Right lung (tissue), 5 donors: ENCODE data around the gene MFSD1. TPM values are rescaled to one million over a fixed set of nuclear protein-coding genes. Genes with fewer than 3 reads are reported as not detected.

Source experiments
- DNase-seq, 2 donors: peaks; one replicate each; pipeline ENCODE4 v3.0.0-alpha.2; 2013
- polyA plus RNA-seq, 5 donors: library from polyadenylated mRNA; unstranded; fragments of 120-200 nt; gene quantifications; one replicate each; pipeline versions ENCODE4 v1.2.1 to v1.2.3, GENCODE V29; 2013; ENCODE audit warnings: inconsistent platforms in 1 of 5, low replicate concordance in 1 of 5; ENCODE audit not compliant: insufficient read length in 5 of 5, insufficient read depth in 1 of 5

Gene MFSD1
- polyA plus RNA-seq, 5 donors, result 43.7 to 60.1 (median 55.1) TPM

DNA sequence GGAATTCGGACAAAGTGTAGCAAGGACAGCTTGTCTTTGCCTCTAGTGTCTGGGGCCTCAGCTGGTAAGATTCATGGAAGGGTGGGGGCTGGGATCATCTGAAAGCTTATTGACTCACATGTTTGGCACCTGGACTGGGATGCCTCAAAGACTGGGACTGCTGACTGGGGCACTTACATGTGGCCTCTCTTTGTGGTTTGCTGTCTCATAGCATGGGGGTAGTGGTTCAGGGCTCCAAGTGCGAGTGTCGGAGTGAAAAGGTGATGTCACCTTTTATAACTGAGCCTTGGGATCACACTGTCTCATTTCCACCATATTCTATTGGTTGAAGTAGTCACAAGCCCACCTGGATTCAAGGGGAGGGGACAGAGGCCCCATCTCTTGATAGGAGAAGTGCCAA is 6.8 kb downstream of the MFSD1 start:
- DNase-seq, result no peak

DNA sequence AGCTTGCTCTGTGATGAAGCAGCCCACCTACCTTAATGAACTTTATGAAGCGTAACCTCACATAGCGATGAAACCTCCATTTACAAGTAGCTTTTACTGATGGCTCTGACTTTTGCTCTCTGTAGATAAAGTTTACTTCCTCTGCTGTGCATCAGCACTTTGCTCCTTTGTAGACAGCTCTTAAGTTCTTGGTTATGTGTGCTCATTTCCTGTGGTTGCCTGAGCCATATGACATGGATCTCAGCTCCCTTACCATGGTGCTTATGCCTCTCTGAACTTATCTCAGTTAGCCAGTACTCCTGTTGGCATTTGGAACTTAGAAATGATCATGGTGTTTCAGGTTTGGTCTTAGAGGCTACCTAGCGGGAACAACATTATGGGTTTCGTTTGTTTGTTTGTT is 7.8 kb downstream of the MFSD1 start:
- no peak for DNase-seq

DNA sequence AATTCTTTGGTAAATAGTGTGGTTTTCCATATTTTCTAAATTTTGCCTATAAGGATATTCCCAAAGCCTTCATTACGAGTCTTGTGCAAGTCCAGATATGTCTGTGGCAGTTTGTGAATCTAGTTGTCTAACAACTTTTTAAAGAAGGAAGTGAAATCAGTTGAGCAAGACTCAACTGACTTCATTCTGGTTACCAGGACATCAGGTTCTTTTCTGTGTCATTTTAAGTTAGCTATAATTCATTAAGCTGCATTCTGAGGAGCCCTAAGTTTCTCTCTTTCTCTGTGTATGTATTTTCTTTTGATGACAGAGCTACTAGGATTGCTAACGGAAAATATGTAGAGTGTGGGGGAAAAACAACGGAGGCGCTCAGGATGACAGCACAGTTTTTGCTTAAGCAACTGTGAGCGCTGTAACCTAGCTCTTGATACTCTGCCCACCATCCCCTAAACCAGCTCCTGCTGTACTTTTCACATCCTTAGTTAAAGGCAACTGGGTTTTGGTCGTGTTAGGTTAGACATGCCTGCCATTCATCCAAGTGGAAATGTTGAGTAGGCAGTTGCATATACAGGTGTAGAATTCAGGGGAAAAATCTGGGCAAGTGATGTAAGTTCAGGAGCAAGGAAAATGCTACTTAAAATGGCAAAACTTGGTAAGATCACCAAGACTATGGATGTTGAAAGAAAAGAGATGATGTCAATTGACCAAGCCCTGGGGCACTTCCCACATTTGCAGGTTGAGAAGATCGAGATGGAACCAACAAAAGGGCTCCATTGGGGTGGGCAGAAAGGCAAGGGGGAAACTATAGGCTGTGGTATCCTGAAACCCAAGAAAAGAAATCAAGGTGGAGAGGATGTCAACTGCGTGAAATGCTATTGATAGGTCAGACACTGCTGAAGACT is 9.2 kb downstream of the MFSD1 start:
- DNase-seq, result no peak

DNA sequence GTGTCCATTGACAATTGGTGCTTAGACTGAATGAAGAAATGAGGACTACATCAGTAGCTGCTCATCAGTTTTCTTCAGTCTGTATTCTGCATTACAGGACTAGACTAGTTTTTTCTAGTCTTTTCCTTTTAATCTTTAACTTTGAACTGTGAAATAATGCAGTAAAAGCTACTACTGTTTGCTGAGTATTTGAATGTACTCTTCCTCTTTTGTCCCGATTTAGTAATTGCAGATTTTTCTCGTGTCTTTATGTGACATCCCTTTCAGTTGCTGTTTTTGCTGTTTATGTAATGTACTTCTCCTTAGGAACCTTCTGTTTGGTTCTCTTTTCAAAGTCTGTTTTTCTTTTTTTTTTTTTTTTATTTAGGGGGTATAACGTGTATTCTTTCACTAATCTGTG is 17.4 kb downstream of the MFSD1 start:
- DNase-seq, result no peak

DNA sequence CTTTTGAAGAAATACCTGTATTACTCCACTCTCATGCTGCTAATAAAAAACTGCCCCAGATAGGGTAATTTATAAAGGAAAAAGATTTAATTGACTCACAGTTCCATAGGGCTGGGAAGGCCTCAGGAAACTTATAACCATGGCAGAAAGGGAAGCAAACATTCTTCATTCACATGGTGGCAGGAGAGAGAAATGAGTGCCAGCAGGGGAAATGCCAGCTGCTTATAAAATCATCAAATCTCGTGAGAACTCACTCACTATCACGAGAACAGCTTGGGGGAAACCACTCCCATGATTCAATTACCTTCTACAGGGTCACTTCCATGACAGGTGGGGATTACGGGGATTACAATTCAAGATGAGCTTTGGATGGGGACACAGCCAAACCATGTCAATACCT is 18.7 kb downstream of the MFSD1 start:
- no peak for DNase-seq

DNA sequence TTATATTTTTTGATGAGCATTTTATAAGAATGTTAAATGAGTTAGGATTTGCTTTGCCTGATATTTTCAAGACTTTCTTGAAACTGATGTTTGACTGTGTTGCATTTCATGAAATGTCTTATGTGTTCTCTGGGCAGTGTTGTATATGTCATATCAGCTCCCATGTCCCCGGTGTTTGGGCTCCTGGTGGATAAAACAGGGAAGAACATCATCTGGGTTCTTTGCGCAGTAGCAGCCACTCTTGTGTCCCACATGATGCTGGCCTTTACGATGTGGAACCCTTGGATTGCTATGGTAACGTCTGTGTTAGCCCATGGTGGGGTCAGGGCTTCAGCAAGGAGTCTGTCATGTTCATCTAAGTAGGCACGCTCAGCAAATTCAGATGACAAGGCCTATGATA is 20.0 kb downstream of the MFSD1 start:
- DNase-seq, result no peak

DNA sequence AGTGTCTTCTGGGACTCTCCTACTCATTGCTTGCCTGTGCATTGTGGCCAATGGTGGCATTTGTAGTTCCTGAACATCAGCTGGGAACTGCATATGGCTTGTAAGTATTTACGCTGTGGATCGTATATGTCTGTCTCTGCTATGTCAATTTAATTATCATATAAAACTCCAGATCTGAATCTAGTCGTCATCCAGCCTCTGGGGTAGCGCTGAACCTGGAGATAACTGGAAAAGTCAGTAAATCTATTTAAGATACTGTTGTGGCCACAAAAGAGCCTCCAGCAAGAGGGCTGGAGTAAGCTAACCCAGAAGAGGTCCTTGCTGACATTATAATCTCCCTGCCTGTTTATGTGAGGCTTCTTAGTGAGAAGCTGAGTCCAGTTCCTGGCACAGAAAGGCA is 21.6 kb downstream of the MFSD1 start:
- DNase-seq, result no peak

GRCh38 chr3:158827773-158828172 is 25.9 kb downstream of the MFSD1 start:
- no peak for DNase-seq

DNA sequence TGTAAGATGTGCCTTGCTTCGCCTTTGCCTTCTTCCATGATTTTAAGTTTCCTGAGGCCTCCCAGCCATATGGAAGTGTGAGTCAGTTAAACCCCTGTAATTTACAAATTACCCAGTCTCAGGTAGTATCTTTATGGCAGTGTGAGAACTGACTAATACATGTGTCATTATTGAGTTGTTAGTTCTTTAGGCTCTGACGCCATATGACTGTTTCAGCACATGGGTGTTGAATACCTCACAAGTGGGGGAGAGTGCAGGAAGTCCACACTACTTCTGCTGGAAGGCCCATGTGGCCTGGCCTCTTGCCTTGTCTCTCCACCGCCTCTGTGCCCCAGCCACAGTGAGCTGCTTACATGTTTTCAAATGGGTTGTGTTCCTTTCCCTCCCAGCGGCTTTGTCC is 28.5 kb downstream of the MFSD1 start:
- no peak for DNase-seq

DNA sequence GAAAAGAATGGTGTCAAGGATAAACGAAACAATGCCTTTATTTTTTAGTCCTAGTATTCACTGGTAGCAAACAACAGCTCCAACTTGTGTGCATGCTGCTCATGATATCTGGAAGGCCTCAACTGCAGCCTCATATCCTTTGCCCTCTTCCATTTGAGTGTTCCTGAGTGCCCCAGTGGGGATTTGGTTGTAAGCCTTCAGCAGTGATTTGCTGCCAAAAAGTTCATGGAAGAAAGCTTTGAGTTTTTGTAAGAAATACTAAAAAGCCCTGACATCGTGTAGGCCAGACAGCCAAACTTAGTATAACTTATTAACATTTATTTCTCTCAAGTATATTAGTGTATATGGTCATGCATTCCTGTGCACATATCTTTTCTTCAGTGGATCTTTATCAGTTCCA is 30.0 kb downstream of the MFSD1 start:
- no peak for DNase-seq

GRCh38 chr3:158835631-158836030 is 33.8 kb downstream of the MFSD1 start:
- no peak for DNase-seq

- no peak for DNase-seq
These were observed 34.5 kb downstream of the MFSD1 start for GRCh38 chr3:158836312-158836711.

DNA sequence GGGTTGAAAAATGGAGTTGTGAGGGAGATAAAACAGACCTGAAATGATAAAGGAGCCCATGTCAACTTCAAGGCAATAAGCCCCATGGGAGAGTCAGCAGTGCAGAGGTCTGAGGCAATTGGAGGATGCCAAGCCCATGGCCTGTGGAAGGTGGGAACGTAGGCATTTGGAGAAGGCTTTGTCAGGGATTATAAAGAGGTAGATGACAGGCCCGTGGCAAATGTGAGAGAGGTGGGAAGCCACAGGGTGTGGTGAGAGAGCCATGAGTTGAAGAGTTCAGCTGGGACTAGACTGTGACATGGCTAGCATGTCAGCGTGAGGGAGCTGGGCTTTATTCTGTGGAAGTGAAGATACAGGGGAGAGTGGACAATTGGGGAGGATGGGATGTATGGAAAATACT is 35.4 kb downstream of the MFSD1 start:
- no peak for DNase-seq

- no peak for DNase-seq
These were observed 38.1 kb downstream of the MFSD1 start for GRCh38 chr3:158839966-158840365.

GRCh38 chr3:158841387-158841786 is 39.5 kb downstream of the MFSD1 start:
- no peak for DNase-seq

DNA sequence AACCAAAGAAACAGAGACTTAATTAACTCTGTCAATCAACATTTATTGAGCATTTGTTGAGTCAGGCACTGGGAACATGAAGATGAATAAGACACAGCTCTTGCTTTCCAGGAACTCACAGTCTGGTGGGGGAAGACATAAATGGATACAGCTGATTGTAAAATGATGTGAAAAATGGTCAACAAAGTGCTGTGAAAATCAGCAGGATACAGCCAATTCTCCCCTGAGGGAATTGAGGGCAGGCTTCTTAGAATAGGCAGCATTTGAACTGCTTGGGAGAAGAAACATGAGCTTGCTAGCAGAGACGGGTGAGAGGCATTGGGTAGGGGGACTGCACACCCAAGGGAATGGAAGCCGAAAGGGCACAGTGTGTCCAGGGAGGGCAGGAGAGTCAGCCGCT is 41.1 kb downstream of the MFSD1 start:
- DNase-seq, result no peak

DNA sequence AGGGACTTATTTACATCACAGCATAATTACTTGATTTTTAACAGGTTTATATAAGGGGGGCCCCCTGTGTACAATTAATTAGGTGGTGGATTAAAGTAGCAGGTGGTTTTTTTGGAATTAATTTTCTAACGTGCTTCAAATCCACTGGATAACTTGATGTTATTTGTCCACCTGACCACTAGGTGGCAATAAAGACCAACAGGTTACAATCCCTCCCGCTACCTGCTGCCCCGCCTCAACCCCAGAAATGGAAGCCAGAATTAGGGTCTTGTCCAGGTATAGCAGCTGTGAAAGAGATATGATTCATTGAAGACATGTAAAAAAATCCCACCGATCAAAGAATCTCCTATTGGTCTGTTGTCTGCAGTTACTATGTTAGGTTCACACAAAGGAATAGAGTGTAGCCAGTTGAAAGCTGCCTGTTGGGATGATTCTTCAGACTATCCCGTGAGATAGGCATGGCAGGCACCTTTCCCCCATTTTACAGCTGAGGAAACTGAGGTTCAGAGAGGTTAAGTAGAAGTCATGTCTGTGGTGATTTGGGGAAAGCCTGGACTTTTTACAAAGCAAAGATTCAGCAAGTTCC is 44.0 kb downstream of the MFSD1 start:
- DNase-seq, result no peak

GRCh38 chr3:158846803-158847451 is 45.1 kb downstream of the MFSD1 start:
- no peak for DNase-seq

GRCh38 chr3:158847452-158847821 is 45.6 kb downstream of the MFSD1 start:
- DNase-seq, result no peak

- DNase-seq, result no peak
These were observed 46.0 kb downstream of the MFSD1 start for GRCh38 chr3:158847885-158848284.

GRCh38 chr3:158849757-158850156 is 47.9 kb downstream of the MFSD1 start:
- no peak for DNase-seq

- DNase-seq, result no peak
These were observed 57.5 kb downstream of the MFSD1 start for GRCh38 chr3:158859362-158859761.

DNA sequence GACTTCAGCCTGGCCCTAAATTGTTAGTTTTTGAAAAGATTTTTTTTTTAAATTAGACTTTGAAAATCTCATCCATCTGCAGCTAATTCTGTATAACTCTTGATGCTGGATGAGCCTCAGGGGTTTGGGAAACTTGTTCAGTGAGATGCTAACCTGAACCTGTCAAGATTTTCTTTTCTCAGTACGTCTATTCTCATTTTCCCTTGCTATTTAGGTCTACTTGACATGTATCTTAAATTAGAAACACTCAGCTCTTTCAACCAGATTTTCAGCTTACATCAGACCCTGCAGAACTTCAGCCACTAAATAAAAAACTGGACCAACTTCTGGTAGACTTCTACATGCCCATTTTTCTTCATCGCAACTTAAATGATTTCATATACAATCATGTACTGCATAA is 61.4 kb downstream of the MFSD1 start:
- no peak for DNase-seq
